ENCODE measurements around the gene GUK1. TPM values are rescaled to one million over a fixed set of nuclear protein-coding genes. Genes with fewer than 3 reads are reported as not detected.

The GUK1 gene
- total and polyA plus RNA-seq, 2 donors (not counting 1 experiment from before 2014, with no cell fraction given), result 125 to 356 TPM

GRCh38 chr1:228095938-228096337, 44.1 kb upstream of the GUK1 start:
- ATAC-seq (ENCODE audit: low read depth), result no peak
- 100% methylated on average over 6 of the region's 8 CpGs for WGBS (ENCODE audit: insufficient coverage)
- Mint-ChIP-seq H3K4me1 (peaks cover 30% of the 10 kb centered on the region), H3K27me3 (no peaks in the 10 kb centered on the region), H3K27ac (no peak overlapping the region), H3K9me3 (ENCODE audit: insufficient read depth) (peaks cover 4% of the 10 kb centered on the region), H3K4me3 (no peak overlapping the region)
- DNase-seq, result no peak
- CTCF ChIA-PET, result no interaction called here
- Histone ChIP-seq H3K4me3 (ENCODE audit: control extremely low read depth in 1 of 5, extremely low read depth in 1 of 5, insufficient read depth in 1 of 5, low read depth in 2 of 5, low read length in 4 of 5) (no peak overlapping the region), H2AFZ (ENCODE audit: insufficient read depth, low read depth, low read length, poor library complexity, severe bottlenecking) (no peak overlapping the region), H3K9me3 (ENCODE audit: control extremely low read depth in 1 of 3, control insufficient read depth in 2 of 3, insufficient read depth in 1 of 3, low read length in 2 of 3) (peaks cover 0 to 30% (median 8%) of the 10 kb centered on the region in 3 donors), H3K9ac (ENCODE audit: low read length) (no peak overlapping the region), H3K27me3 (replicated peaks in 1 of 4; ENCODE audit: control extremely low read depth in 1 of 4, control insufficient read depth in 3 of 4, insufficient read depth in 4 of 4, low read length in 3 of 4) (no peaks in the 10 kb centered on the region), H3K27ac (ENCODE audit: low read length in 2 of 2) (no peak overlapping the region), H4K20me1 (ENCODE audit: control insufficient read depth, insufficient read depth, low read length, poor library complexity, severe bottlenecking) (peaks cover 95% of the 10 kb centered on the region), H3K36me3 (replicated peaks in 1 of 2; ENCODE audit: control extremely low read depth in 1 of 2, control insufficient read depth in 1 of 2, extremely low read depth in 1 of 2, insufficient read depth in 2 of 2, low read length in 1 of 2) (peaks cover 4 to 66% of the 10 kb centered on the region in 2 experiments), H3K79me2 (ENCODE audit: control insufficient read depth, insufficient read depth, low read length) (peaks cover 64% of the 10 kb centered on the region), H3K4me1 (ENCODE audit: control insufficient read depth in 2 of 2, insufficient read depth in 2 of 2, low read length in 2 of 2) (peaks cover 8 to 12% of the 10 kb centered on the region in 2 donors), H3K4me2 (replicated peaks; ENCODE audit: low read depth, low read length, poor library complexity, severe bottlenecking) (no peak overlapping the region)
- intact Hi-C loops (cut with micrococcal nuclease), result no loop called here
- POLR2A ChIA-PET, result no interaction called here
- TF ChIP-seq, protein P1, sequence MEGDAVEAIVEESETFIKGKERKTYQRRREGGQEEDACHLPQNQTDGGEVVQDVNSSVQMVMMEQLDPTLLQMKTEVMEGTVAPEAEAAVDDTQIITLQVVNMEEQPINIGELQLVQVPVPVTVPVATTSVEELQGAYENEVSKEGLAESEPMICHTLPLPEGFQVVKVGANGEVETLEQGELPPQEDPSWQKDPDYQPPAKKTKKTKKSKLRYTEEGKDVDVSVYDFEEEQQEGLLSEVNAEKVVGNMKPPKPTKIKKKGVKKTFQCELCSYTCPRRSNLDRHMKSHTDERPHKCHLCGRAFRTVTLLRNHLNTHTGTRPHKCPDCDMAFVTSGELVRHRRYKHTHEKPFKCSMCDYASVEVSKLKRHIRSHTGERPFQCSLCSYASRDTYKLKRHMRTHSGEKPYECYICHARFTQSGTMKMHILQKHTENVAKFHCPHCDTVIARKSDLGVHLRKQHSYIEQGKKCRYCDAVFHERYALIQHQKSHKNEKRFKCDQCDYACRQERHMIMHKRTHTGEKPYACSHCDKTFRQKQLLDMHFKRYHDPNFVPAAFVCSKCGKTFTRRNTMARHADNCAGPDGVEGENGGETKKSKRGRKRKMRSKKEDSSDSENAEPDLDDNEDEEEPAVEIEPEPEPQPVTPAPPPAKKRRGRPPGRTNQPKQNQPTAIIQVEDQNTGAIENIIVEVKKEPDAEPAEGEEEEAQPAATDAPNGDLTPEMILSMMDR (IDR thresholded peaks at IDR 0.05), result no peak
- TF ChIP-seq EZH2 (IDR thresholded peaks at IDR 0.05; ENCODE audit: borderline replicate concordance, insufficient read depth, low read depth, low read length, poor library complexity, severe bottlenecking), result no peak

DNA sequence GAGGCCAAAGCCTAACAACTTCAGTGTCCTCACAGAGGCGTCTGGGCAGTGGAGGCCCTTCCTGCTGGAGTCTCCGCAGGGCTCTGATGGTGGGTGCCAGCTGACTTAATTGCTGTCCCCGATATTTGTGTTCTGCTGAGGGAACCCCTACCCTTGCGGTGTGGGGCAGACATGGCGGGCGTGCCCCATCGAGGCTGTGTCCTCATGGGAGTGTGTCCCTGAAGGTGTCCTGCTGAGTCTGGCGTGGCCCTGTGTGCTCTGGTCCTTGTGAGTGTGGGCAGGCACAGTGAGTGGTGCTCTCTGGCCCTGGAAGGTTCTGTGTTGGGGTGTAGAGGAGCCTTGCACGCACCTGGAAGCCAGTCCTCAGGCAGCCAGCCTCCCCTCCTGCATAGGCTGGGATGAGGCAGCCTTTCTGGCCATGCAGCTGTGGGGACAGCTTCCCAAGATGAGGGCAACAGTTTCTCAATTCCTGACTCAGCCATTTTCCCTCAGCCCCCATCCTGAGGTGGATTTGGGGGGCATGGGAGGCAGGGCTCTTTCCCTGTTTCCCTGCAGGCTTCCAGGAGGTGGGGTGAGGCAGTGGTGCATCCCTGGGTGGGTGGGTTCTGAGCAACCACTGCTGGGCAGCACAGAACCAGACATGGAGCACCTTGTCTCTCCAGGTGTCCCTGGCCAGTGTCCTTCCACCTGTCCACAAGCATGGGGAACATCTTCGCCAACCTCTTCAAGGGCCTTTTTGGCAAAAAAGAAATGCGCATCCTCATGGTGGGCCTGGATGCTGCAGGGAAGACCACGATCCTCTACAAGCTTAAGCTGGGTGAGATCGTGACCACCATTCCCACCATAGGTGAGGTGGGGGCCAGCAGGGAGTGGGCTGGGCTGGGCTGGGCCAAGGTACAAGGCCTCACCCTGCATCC, 43.4 kb upstream of the GUK1 start:
- Histone ChIP-seq H3K9ac (ENCODE audit: low read length) (no peak overlapping the region), H3K36me3 (replicated peaks in 1 of 2; ENCODE audit: control extremely low read depth in 1 of 2, control insufficient read depth in 1 of 2, extremely low read depth in 1 of 2, insufficient read depth in 2 of 2, low read length in 1 of 2) (peaks cover 4 to 66% of the 10 kb centered on the region in 2 experiments), H3K27ac (ENCODE audit: low read length in 2 of 2) (no peak overlapping the region), H3K4me2 (replicated peaks; ENCODE audit: low read depth, low read length, poor library complexity, severe bottlenecking) (no peak overlapping the region), H3K4me3 (ENCODE audit: control extremely low read depth in 1 of 5, extremely low read depth in 1 of 5, insufficient read depth in 1 of 5, low read depth in 2 of 5, low read length in 4 of 5) (no peak overlapping the region), H3K9me3 (ENCODE audit: control extremely low read depth in 1 of 3, control insufficient read depth in 2 of 3, insufficient read depth in 1 of 3, low read length in 2 of 3) (peaks cover 0 to 30% (median 8%) of the 10 kb centered on the region in 3 donors), H2AFZ (ENCODE audit: insufficient read depth, low read depth, low read length, poor library complexity, severe bottlenecking) (no peak overlapping the region), H4K20me1 (ENCODE audit: control insufficient read depth, insufficient read depth, low read length, poor library complexity, severe bottlenecking) (peaks cover 95% of the 10 kb centered on the region), H3K27me3 (replicated peaks in 1 of 4; ENCODE audit: control extremely low read depth in 1 of 4, control insufficient read depth in 3 of 4, insufficient read depth in 4 of 4, low read length in 3 of 4) (no peaks in the 10 kb centered on the region), H3K79me2 (ENCODE audit: control insufficient read depth, insufficient read depth, low read length) (peaks cover 57% of the 10 kb centered on the region), H3K4me1 (ENCODE audit: control insufficient read depth in 2 of 2, insufficient read depth in 2 of 2, low read length in 2 of 2) (peaks cover 5 to 9% of the 10 kb centered on the region in 2 donors)
- CTCF ChIA-PET, result no interaction called here
- Mint-ChIP-seq H3K4me3 (no peak overlapping the region), H3K4me1 (peaks cover 29% of the 10 kb centered on the region), H3K9me3 (ENCODE audit: insufficient read depth) (peaks cover 4% of the 10 kb centered on the region), H3K27ac (no peak overlapping the region), H3K27me3 (no peaks in the 10 kb centered on the region)
- TF ChIP-seq EZH2 (IDR thresholded peaks at IDR 0.05; ENCODE audit: borderline replicate concordance, insufficient read depth, low read depth, low read length, poor library complexity, severe bottlenecking), result no peak
- TF ChIP-seq, protein P1 (IDR thresholded peaks at IDR 0.05), result no peak
- DNase-seq (no peak), ATAC-seq (ENCODE audit: low read depth) (no peak)
- WGBS (ENCODE audit: insufficient coverage), result 98% methylated on average over 11 of the region's 13 CpGs
- POLR2A ChIA-PET, result no interaction called here
- intact Hi-C loops (cut with micrococcal nuclease), result no loop called here

All from B cell (primary cell).